HG03565 (cell line): ENCODE results near the gene MAPK4.

Source experiments
- ATAC-seq: cut with Tn5 transposase; IDR thresholded peaks from one replicate; pipeline ENCODE4 v1.9.1; 2021; ENCODE audit warnings: mild to moderate bottlenecking, moderate library complexity; ENCODE audit not compliant: unreplicated experiment

Gene MAPK4

DNA sequence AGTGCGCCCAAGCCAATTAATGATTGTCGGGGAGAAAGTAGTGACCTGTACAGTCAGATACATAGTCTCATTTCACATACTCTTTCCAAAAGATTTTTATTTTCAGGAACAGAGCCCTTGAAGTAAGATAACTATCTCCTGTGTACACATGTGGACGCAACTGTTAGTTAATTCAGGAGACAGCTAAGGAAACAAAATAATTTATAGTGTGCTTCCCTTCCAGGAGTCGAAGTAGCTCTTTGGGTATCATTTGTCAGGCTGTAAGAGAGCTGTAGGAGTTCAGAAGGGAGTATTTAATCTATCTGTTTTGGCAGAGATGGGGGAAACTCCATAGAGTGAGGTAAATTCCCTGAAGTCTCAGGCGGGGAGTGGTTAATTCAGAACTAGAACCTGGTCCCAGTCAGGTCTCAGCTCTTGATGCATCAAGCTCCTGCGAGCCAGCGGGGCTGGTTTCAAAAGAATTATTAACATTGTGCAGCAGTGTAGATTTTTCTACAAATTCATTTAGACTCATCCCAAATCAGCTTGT, 63.0 kb downstream of the MAPK4 start:
- no peak for ATAC-seq

DNA sequence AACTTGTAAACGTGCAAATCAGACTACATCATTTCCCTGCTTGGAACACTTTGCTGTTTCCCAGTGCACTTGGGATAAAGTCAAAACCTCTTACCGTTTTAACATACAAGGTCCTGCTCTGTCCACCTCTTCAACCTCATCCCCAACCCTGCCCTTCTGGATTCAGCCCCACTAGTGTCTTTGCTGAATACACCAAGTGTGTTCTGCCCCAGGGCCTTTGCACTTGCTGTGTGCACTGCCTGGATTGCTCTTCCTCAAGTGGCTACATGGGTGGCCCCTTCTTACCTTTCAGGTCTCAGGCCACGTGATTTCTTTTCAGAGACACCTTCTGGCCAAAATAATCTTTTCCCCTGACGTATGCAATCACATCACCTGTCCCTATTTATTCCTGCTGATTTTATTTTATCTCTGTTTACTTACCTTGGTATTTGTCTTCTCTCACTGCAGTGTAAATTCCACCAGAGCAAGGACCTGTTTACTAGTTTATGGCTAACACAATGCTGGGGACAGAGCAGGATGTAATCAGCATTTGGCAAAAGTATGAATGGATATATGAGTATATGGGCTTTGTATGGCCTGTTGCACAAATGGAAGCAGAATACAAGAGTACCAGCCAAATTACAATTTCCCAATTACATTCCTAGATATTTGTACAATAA, 63.9 kb downstream of the MAPK4 start:
- no peak for ATAC-seq

DNA sequence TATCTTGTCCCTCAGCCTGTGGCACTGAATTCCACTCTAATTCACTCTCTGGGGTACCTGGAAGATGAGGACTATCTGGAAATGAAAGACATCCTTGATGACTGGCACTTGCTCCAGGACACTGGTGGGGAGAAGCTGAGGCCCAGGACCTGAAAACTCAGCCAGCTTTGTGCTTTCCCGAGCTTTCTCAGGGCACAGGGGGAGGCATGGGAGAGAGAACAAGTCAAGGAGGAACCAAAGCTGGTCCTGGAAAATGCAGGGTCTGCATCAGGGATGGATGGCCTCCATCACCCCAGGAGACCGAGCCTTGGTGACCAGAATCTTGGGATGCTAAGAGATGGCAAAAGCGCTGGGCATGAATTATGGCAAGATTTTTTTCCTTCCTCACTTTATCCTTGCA, 65.1 kb downstream of the MAPK4 start:
- ATAC-seq: no peak

DNA sequence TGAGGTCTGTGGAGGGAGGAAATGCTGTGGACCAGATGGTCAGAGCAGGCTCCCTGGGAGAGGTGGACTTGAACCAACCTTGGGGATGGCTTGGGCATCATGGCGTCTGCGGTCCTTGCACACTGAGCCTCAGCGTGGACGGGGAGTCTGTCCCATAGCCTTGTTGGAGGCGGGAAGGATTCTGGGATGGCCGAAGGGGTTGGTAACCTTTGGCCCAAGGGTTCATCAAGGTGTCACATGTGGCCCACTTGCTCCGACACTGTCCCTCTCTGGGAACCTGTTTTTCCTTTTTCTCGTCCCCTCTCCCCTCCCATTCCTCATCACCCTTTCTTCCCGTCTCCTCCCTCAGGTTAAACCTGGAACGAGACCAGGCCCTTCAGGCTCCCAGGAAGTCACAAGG, 66.4 kb downstream of the MAPK4 start:
- ATAC-seq: no peak

DNA sequence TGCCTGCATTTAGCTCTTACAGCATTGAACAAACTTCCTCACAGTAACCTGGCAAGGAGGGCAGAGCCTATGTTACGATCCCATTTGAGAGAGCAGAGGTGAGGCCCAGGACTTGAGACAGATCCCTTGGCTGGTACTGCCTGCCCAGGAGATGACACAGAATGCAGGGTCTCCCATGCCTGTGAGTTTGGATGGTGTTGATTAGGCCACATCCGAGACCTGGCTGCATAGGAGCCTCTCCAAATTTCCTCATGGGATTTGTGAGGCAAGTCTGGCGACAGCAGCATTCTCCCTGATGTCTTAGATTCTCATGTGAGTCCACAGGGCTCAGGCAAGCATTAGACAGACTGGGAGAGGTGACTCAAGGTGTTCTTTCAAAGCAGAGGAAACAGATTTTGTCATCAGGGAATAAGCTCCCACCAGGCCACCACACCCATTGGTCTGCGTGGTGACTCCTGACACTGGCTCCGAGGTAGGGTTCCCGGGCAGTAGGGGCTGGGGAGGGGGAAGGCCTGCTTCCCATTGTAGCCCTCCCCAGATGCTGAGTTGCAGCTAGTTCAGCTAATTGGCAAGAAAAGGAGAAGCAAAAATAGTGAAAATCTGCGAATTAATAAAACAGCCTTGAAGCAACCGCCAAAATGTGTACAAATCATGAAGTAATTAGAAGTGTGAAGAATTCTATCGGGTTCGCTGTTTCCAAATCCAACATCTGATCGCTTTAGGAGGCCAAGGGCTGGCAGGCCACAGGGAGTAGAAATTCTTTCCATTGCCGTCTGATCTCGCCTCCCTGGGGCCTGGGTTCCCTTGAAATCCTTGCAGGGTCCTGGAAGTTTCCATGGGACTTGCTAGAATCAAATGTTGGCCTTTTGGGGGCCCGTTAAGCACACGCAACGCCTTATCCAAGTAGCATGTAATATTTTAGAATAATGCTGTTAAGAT, 68.0 kb downstream of the MAPK4 start:
- no peak for ATAC-seq

DNA sequence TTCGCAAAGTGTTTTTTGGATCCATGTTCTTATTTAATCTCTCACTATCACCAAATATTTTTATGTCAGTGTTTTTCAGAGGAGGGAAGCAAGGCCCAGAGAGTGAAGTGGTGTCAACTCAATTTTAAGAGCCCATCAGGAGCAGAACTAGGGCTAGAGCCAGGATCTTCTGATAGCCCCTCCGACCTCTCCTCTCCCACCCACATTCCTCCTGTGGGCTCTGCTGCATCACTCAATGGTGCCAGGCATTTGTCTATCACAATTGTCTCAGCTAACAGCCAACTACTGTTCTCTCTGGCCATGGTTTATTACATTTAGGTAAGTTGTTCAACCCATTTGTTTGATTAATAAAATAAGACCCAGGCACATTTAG, 68.6 kb downstream of the MAPK4 start:
- no peak for ATAC-seq

DNA sequence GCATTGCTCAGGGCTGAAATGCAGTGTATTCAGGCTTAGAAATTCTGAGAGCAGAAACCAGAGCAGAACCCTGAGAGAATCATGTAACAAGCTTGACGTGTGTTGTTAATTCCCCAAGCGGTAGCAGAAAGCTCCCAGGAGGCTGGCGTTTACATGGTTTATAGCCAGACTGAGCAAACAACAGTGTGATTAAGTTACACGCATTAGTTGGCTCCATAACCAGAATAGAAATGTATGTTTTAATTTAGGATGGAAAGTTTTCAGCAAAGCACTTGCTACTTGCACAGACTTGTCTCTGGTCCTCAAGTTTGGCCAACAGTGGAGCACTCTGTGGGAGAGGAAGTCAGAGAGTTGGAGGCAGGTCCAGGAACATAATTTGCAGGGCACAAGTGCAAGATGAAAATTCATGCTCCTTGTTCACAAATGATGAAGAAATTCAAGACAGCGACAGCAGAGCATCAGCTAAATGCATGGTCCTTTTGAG, 69.3 kb downstream of the MAPK4 start:
- no peak for ATAC-seq

DNA sequence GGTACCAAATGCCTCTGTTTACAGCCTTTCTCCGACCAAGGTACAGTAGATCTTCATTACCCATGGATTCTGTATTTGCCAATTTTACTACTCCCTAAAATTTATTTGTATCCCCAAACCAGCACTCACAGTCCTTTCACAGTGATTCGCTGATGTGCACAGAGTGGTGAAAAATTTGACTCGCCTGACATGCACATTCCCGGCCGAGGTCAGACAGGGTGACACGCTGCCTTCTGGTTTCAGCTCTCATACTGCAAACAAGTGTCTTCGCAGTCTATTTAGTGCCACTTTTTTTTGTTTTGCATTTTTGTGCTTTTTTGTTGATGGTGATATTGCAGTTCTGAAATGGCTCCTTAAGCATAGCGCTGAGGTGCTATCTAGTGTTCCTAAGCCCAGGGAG, 71.0 kb downstream of the MAPK4 start:
- no peak for ATAC-seq

DNA sequence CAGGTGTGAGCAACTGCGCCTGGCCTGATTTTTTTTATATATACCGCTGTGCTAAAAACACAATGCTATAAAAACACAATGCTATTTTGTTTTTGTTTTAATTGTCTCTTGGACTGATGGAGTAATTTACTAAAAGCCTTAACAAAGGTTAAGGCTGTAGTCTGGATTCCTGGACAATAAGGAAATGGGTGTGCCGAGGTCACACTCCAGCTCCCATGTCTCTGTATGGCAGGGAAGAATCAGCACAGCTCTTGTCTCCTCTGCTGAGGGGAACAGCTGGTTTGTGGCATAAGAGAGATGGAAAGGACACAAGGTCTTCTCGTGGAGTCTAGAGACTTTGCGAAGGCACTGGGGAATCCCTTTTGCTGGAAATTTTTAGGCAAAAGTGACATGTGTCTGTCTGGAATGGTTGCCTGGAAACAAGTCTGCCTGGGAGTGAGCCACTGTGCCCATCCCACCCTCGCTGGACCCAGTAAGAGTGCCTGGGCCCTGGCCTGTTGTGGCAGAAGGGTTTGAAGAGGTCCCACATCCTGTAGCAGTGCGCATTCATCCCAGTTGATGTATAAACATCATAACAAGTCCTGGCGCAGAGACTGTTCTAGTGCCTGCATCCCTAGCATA, 73.1 kb downstream of the MAPK4 start:
- no peak for ATAC-seq

DNA sequence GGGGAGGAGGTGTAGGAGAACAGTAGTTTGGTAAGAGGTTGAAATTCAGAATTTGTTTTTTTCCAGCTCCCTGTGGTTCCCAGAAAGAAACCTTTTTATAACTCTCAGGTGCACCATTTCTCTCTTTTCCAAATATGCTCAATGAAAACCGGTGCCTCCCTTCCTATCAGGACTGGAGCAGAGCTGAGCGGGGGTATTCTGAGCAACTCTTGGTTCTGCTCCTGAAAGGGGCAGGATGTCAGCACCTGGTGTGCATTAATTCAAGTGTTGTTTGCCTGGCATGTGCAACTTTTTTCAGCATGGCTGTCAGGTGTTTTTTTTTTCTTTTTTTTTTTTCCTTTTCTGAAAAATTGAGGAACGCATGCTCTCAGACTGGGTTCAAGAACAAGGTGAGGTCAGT, 74.1 kb downstream of the MAPK4 start:
- no peak for ATAC-seq

DNA sequence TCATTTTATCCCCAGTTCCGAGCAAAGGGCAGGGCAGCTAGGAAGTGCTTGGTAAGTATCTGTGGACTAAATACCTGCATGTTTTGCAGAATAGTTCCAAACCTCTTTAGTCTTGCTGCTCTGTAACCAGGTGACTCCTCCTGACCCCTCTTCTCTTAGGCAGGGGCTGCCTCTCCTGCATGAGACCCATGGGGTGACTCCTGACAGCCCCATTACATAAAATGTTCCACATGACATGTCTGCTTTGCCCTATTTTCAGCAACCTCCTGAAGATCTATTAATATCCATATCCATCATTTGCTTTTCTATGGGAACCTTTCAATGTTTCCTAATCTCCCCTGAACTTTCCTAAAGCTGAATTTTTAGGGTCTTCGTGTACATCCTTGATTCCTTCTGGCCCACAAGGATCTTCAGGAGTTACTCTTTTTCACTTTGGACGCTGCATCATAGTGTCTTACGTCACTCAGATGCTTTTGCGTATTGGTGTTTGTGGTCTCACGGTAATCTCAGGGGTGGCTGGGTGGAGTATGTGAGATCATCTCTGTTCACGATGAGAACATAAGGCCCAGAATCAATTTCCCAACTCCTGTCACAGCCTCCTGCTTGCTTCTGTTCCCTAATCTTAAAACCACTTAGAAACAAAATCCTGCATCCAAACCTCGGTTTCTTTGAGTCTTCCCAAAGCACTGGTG, 76.6 kb downstream of the MAPK4 start:
- no peak for ATAC-seq

DNA sequence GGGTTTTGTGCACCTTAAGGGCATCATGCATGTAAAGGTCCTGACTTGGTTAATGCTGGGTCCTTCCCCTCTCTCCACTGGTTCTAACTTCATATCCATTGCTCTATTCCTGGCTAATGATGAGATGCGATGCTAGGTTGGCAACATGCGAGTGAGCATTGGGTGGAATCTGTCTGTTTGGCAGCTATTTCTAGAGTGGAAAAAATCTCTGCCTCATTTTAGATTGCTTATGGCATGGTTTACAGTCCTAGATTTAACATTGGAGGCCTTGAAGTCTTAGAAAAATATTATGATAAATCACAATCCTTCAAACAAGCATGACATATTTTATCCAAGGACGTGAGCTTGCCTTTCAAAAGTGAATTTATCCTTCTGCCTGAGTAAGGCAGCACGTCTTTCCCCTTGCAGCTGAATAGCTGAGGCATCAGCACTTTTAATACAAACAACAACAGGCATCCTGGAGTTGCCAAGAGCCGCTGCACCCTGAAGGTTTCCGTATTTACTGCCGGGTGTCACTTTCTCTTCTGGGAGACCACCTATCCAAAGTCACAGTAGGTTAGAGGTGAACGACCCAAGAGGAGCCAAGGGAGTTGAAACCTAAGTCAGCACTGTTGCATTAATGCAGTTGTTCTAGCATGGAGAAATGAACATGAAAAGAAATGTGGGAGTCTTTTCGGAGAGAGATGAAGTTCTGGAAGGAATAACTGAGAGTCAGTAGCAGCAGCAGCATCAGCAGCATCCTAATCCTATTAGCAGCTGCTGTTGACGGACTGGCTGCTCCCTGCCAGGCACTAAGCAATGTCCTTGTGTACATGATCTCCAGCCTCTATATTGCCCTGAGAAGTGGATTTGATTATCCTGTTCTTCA, 78.4 kb downstream of the MAPK4 start:
- no peak for ATAC-seq

DNA sequence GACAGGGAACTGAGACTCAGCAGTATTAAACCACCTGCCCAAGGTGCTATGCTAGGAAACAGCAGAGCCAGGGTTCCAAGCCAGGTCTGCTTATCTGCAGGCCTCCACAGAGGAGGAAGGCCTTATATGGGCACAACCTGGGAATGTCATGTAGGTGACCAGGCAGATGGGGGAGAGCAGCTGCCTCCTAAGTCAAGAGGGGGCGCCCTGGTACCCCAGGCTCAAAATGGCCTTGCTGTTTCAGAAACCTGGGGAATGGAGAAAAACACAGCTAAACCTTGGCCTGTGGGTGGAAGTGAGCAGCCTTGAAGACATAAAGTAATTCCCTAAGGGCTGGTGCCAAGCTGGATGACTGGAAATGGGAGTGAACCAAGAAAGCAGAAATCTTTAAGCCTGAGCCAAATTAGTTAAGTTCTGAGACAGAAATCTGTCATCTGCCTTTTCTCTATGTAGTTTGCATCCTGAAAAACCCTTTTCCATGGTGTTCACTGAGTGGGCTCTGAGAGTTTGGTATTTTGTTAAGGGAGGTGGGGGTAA, 79.1 kb downstream of the MAPK4 start:
- no peak for ATAC-seq

DNA sequence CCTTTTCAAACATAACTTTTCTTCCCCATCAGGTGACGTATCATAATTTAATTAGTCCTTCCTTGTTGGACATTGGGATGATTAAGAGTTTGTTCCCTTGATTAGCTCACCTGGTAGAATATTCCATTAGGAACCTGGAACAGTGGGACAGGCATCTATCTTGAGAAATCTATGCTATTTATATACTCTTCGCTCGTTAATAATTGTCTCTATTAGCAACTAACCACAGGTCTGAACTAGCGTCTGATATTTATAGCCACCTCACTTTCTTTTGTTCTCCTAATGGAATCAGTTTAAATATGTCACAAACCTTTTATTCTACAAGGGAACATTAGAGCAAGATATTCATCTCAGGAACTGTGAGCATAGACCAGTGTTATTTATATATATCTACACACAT, 79.8 kb downstream of the MAPK4 start:
- no peak for ATAC-seq

DNA sequence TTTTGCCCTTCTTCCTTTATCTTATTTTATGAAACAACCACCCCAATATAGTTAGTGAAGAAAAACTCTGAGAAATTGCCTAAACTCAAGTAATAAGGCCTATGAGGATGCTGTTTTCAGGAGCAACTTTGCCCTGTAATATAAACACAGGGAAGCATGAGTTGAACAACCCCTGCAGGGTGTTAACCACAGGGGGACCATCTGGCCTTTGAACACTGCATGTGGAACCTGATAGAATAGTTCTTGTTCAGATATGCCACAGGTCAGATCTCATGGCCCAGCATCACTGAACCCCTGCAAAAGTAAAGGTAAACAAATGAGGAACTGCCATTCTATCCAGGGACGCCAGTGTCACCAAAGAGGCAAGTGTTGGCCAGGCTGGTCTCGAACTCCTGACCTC, 82.6 kb downstream of the MAPK4 start:
- ATAC-seq: no peak

DNA sequence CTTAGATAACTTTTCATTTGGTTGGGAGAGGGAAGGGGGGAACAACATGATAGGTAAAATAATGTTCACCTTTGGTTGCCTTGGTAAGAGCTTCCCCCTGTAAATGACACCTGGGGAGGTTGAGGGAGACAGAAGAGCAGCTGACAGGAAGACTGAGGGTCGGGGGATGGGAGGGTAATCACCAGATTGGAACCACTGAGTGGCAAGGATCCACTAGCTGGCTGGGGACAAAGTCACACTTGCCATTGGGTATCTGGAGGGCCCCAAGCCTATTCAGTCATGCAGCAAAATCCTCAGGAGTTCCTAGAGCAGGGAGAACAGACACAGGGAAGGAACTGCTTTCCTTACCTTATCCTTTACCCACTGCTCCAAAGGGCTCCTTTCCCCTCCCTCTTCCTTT, 84.3 kb downstream of the MAPK4 start:
- ATAC-seq: no peak

DNA sequence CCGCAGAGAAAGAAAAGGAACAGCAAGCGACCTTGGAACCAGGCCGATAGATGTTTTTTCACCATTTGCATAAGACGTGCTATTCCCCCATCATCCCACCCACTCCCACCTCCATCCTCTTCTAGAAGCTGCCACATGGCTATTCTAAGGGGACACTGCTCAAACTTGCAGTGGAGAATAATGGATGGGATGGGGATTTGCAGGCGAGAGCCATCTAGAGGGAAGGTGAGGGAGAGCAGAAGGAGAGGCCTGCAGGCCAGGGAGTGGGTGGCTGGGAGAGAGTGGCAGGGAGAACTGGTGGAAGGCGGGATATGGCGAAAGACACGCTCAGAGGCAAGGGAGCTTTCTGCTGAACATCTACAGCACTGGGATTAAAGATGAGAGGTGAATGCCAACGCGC, 84.9 kb downstream of the MAPK4 start:
- no peak for ATAC-seq

DNA sequence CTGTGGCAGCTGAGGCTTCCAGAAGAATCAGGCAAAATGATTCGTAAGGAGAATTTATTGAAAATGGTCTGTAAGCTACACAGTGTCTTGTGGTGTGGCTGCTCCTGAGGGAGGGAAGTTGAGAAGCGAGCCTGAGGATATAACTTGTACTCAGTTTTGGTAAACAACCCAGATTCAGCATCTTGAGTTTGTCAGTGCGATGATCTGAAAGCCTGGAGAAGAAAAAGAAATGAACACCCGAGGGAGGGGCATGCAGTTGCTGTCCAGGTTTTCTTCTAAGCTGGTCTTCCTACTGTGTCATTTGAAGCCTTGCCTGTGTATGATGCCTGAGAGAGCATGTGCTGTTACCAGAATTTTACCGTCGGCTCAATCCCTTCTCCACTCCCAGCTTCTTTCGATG, 87.3 kb downstream of the MAPK4 start:
- ATAC-seq: no peak

DNA sequence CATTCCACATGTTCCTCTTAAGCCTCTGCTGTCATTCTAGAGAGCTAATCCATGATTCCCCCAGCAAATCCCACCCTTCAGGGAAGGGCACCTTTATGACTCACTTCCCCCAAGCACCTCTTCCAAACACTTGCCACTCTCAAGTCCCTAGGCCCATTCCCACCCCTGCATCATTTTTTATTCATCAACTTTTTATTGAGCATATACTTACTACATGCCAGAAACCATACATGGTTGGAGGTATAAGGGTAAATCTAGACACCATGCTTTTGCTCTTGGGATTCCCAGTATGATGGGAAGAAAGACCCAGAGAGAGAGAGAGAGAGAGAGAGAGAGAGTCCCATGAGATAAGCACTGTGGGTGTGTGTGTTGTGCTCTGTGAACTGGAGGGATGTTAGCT, 87.9 kb downstream of the MAPK4 start:
- ATAC-seq: no peak

DNA sequence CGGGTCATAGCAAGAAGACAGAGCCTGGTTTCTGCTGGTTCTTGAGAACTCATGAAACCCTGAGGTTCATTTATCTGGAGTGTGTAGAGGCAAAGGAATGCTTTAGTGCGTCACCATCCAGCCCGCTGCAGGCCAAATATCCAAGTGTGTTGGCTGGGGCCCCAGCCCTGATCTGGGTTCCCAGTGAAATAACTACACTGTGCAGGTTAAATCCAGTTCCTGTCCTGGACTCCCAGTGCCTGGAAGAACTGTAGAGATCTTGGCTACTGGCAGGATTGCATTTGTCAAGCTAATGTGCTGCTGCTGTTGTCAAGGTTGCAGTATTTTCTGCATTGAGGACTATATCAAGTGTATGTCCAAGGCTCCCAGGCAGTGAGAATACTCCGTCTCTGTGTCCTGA, 89.9 kb downstream of the MAPK4 start:
- ATAC-seq: no peak
